ENCODE measurements around the gene CTU1. TPM values are rescaled to one million over a fixed set of nuclear protein-coding genes. Genes with fewer than 3 reads are reported as not detected.

CTU1 gene
- total RNA-seq, 2 experiments from 2014 or later, result 10.6 to 11.1 TPM

DNA sequence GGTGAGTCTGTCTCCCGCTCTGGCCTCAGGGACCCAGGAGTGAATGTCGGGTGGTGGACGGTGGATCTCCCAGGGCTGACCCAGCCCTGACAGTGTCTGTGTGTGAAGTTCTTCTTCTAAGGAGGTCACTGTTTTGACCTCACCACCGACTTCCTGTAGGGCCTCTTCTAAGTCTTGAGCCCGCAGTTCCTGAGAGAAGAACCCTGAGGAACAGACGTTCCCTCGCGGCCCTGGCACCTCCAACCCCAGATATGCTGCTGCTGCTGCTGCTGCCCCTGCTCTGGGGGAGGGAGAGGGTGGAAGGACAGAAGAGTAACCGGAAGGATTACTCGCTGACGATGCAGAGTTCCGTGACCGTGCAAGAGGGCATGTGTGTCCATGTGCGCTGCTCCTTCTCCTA lies 33.9 kb upstream of the CTU1 start, which contains the start of gene SIGLEC7:
Gene SIGLEC7, plus strand, starts transcription at position 183 of the 400 bp plus-strand sequence. Its CDS starts 69 bp downstream, at position 252.
- POLR2A ChIA-PET, result no interaction called here
- Mint-ChIP-seq H3K36me3 (ENCODE audit: low read depth) (no peaks in the 10 kb centered on the region), H3K9me3 (no peaks in the 10 kb centered on the region), H3K4me1 (ENCODE audit: low read depth) (peaks cover 11% of the 10 kb centered on the region), H3K27ac (no peak within 1 kb of the TSS), H3K27me3 (no peaks in the 10 kb centered on the region), H3K4me3 (no peak within 1 kb of the TSS)
- intact Hi-C loops (cut with micrococcal nuclease), result no loop called here
- CTCF ChIA-PET, result no interaction called here
- DNase-seq (no peak), ATAC-seq (no peak)
- TF ChIP-seq, protein P1, sequence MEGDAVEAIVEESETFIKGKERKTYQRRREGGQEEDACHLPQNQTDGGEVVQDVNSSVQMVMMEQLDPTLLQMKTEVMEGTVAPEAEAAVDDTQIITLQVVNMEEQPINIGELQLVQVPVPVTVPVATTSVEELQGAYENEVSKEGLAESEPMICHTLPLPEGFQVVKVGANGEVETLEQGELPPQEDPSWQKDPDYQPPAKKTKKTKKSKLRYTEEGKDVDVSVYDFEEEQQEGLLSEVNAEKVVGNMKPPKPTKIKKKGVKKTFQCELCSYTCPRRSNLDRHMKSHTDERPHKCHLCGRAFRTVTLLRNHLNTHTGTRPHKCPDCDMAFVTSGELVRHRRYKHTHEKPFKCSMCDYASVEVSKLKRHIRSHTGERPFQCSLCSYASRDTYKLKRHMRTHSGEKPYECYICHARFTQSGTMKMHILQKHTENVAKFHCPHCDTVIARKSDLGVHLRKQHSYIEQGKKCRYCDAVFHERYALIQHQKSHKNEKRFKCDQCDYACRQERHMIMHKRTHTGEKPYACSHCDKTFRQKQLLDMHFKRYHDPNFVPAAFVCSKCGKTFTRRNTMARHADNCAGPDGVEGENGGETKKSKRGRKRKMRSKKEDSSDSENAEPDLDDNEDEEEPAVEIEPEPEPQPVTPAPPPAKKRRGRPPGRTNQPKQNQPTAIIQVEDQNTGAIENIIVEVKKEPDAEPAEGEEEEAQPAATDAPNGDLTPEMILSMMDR (IDR thresholded peaks at IDR 0.05), result no peak

- intact Hi-C loops (cut with micrococcal nuclease), result no loop called here
- CTCF ChIA-PET, result interaction anchor here (0.7 kb wide), 1 partner anchor 17 kb away, joined by 4 read pairs; no protein-coding TSS in a partner anchor
- no peaks in the 10 kb centered on the region for H3K9me3 Mint-ChIP-seq
- TF ChIP-seq, protein P1 (IDR thresholded peaks at IDR 0.05), result no peak
- H3K4me3 Mint-ChIP-seq, result no peak overlapping the region
- ATAC-seq, result no peak
- POLR2A ChIA-PET, result no interaction called here
- no peak for DNase-seq
- no peaks in the 10 kb centered on the region for H3K36me3 Mint-ChIP-seq (ENCODE audit: low read depth)
- no peak overlapping the region for H3K27ac Mint-ChIP-seq
- no peaks in the 10 kb centered on the region for H3K27me3 Mint-ChIP-seq
- peaks cover 20% of the 10 kb centered on the region for H3K4me1 Mint-ChIP-seq (ENCODE audit: low read depth)
These were observed 33.0 kb upstream of the CTU1 start for GRCh38 chr19:51141181-51141580.

DNA sequence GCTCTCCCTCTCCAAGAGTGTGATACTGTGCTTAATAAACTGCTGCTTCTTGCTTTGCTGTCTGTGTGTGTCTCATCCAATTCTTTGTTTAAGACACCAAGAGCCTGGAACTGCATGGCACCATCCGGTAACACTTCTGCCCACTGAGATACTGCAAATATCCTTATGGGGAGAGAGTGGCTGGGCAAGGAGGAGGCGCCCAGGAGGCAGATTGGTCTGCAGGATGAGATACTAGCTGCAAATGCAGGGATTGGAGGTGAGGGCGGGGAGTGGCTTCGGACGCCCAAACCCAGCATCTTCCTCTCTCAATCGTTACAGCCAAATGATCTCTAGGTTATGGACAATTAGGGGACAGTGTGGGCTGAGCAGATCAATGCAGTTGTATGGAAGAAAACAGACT lies 32.2 kb upstream of the CTU1 start:
- Mint-ChIP-seq H3K27me3 (no peaks in the 10 kb centered on the region), H3K27ac (no peak overlapping the region), H3K9me3 (peaks cover 4% of the 10 kb centered on the region), H3K4me3 (no peak overlapping the region), H3K4me1 (ENCODE audit: low read depth) (peaks cover 24% of the 10 kb centered on the region), H3K36me3 (ENCODE audit: low read depth) (peaks cover 3% of the 10 kb centered on the region)
- TF ChIP-seq, protein P1 (IDR thresholded peaks at IDR 0.05), result no peak
- ChIA-PET POLR2A (no interaction called here), CTCF (no interaction called here)
- ATAC-seq (no peak), DNase-seq (no peak)
- intact Hi-C loops (cut with micrococcal nuclease), result no loop called here

DNA sequence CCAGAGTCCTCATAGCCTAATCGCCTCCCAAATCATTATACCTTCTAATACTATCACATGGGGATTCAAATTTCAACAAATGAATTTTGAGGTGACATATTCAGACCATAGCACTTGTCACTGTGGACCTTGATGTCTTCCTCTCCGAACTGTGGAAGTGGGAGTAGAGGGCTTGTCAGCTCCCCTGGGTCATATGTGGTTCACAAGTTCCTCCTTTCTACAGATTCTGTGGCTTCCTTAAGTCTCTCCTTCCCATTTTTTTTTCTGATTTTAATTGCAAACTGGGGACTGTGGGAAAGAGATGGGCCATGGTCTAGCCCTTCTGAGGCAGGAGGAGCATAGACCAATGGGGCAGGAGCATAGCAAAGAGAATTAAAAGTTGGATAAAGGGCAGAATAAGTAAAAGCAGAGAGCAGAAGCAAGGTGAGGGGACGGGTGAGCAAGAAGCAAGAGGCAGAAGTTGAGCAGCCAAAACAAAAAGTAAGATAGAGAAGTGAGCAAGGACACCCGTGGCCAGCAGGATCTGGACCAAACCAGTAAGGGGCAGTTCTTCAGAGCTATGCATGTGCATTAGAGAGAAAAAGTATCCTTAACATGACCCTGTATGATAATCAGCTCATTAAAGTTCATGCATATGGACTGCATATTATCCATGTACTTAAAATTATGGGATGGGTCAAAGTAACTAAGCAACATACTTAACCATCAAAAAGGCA lies 31.2 kb upstream of the CTU1 start:
- intact Hi-C loops (cut with micrococcal nuclease), result no loop called here
- Mint-ChIP-seq H3K36me3 (ENCODE audit: low read depth) (peaks cover 5% of the 10 kb centered on the region), H3K4me1 (ENCODE audit: low read depth) (peaks cover 24% of the 10 kb centered on the region), H3K27me3 (no peaks in the 10 kb centered on the region), H3K4me3 (no peak overlapping the region), H3K9me3 (peaks cover 4% of the 10 kb centered on the region), H3K27ac (no peak overlapping the region)
- ATAC-seq (no peak), DNase-seq (no peak)
- ChIA-PET POLR2A (no interaction called here), CTCF (no interaction called here)
- TF ChIP-seq, protein P1 (IDR thresholded peaks at IDR 0.05), result no peak

DNA sequence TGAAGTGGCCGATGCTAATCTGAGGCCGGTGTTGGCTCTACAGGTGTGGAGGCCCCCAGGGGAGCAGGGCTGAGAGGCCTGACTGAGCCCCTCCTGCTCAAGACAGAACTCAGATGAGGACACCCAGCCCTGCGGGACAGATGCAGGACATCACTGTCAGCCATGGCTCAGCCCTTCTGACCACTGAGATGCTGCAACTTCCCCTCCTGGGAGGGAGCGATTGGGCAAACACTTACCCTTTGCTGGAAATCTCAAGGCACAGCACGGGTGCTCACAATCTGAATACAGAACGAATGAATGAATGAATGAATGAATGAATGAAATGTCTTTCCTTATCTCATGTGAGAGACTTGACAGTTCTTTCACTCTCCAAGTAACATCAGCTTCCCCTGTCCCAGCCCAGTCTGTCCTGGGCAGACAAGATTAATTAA lies 30.4 kb upstream of the CTU1 start:
- DNase-seq, result no peak
- Mint-ChIP-seq H3K27me3 (no peaks in the 10 kb centered on the region), H3K4me1 (ENCODE audit: low read depth) (peaks cover 24% of the 10 kb centered on the region), H3K27ac (no peak overlapping the region), H3K9me3 (peaks cover 4% of the 10 kb centered on the region), H3K4me3 (no peak overlapping the region), H3K36me3 (ENCODE audit: low read depth) (peaks cover 5% of the 10 kb centered on the region)
- intact Hi-C loops (cut with micrococcal nuclease), result no loop called here
- POLR2A ChIA-PET, result no interaction called here
- no peak for ATAC-seq
- CTCF ChIA-PET, result no interaction called here
- TF ChIP-seq, protein P1 (IDR thresholded peaks at IDR 0.05), result no peak
